Adrenal gland (tissue), 12 donors: ENCODE measurements around the gene GNL3L. TPM values are rescaled to one million over a fixed set of nuclear protein-coding genes. Genes with fewer than 3 reads are reported as not detected.

Source experiments
- DNase-seq, 7 donors: peaks; one replicate each; pipeline ENCODE4 v3.0.0-alpha.2; 2019 to 2020
- H3K27ac ChIP-seq, 5 donors: fragments of 200-600 bp; sonication (generic) in 4 of 5; 1 replicate in 3 of 5; 2 replicates in 2 of 5; pipeline versions ENCODE4 v1.5.1 to v1.8.0; 2016 to 2020; ENCODE audit warnings: mild to moderate bottlenecking in 1 of 5
- H3K27me3 ChIP-seq: fragments of 200-600 bp; 2 replicates; pipeline ENCODE4 v1.8.0; 2021
- H3K36me3 ChIP-seq, 2 donors: fragments of 200-600 bp; replicated peaks in 1 of 2; 1 replicate in 1 of 2; 2 replicates in 1 of 2; pipeline versions ENCODE4 v1.5.1 to v1.8.0; 2018 to 2022
- H3K4me1 ChIP-seq, 2 donors: fragments of 200-600 bp; replicated peaks in 1 of 2; 1 replicate in 1 of 2; 2 replicates in 1 of 2; pipeline versions ENCODE4 v1.5.1 to v1.8.0; 2018 to 2021
- H3K4me3 ChIP-seq, 4 donors: fragments of 200-600 bp; sonication (generic) in 3 of 4; one replicate each; pipeline ENCODE4 v1.5.1; 2016 to 2018
- H3K9me3 ChIP-seq, 3 donors: fragments of 200-600 bp; sonication (generic) in 1 of 3; replicated peaks in 1 of 3; 1 replicate in 2 of 3; 2 replicates in 1 of 3; pipeline versions ENCODE4 v1.5.1 to v1.8.0; 2016 to 2021
- POLR2A ChIP-seq, 2 donors: fragments of 450-650 bp; IDR thresholded peaks; one replicate each; pipeline ENCODE4 v1.6.1; 2017; ENCODE audit warnings: antibody characterized with exemption in 2 of 2, mild to moderate bottlenecking in 2 of 2, moderate library complexity in 1 of 2
- WGBS, 4 donors: extraction: QIAGEN DNeasy Blood & Tissue Kit in 2 of 4; methylation state at CpG; one replicate each; pipeline versions ENCODE4 v1.1.5 to v1.1.7; 2013 to 2017; 5-methylcytosine and 5-hydroxymethylcytosine counted together
- intact Hi-C, 2 donors: fragments of 100-400 bp; cut with DNase I; formaldehyde crosslinking; loops; one replicate each; pipeline versions ENCODE4 v1.14.1 to v1.15.0; 2022 to 2023
- polyA plus RNA-seq, 3 donors: library from polyadenylated mRNA; stranded (reverse); fragments of 200-250 nt in 2 of 3; fragments of 350-450 nt in 1 of 3; fragmentation: Illumina TruSeq in 1 of 3; extraction: RNeasy Lipid Tissue Mini Kit (QIAGEN cat#74804) in 1 of 3; gene quantifications; one replicate each; pipeline ENCODE4 v1.2.3, GENCODE V29; 2013 to 2014
- total RNA-seq, 9 donors: library from RNA; depleted of rRNA in 4 of 9; stranded (reverse); fragments of >200 nt in 4 of 9; fragments of 120-200 nt in 1 of 9; fragmentation: NEBNext Ultra II Directional in 1 of 9; extraction: Animal tissue kit (Norgen Biotek cat#: 25700) in 1 of 9; gene quantifications; one replicate each; pipeline versions ENCODE4 v1.1.0 to v1.2.4, GENCODE V29; 2013 to 2023
- TF ChIP-seq, protein P1 (sequence below), 6 experiments: fragments of 450-650 bp in 4 of 6; fragments of 200-600 bp in 2 of 6; sonication (generic) in 1 of 6; IDR thresholded peaks; 1 replicate in 5 of 6; 2 replicates in 1 of 6; pipeline versions ENCODE4 v1.5.1 to v1.8.0; 2016 to 2021; ENCODE audit warnings: antibody characterized with exemption in 6 of 6, mild to moderate bottlenecking in 2 of 6, moderate library complexity in 1 of 6
- donor health status: healthy with polysubstance abuse.
- donor health status: Bipolar disorder and iron deficiency.
- donor health status: DM: yes; HTN: yes; CAD: no.
- donor health status: DM: no; HTN: no; CAD: no.
- donor health status: DM: no; HTN: no; CAD: no.
- donor health status: DM: yes; HTN: yes; CAD: no.

Gene GNL3L
- total and polyA plus RNA-seq, 12 donors, result 2.0 to 37.5 (median 23.4) TPM

DNA sequence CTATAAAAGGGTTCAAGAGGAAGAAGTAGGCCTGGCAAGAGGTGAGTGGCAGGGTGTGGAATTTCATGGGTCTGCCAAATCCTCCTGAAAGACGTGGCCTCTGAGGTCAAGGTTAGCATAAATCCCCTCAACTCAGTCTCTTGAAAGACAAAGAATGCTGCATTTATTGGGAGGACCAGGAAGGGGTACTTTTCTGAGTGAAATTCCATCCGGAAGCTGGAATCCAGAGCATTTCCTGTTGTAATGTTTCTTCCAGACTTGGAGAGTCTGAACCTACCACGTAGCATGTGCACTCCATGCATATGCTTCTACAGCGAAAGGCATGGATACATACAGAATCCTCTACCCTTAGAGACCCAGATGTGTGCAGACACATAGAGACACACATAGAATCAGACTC is 20.6 kb upstream of the GNL3L start:
- whole genome bisulfite sequencing, 4 donors, result 14 to 57% (median 55%) methylated on average over 1 to 4 of the region's 4 CpGs
- intact Hi-C loops, result no loop called here
- TF ChIP-seq, protein P1, sequence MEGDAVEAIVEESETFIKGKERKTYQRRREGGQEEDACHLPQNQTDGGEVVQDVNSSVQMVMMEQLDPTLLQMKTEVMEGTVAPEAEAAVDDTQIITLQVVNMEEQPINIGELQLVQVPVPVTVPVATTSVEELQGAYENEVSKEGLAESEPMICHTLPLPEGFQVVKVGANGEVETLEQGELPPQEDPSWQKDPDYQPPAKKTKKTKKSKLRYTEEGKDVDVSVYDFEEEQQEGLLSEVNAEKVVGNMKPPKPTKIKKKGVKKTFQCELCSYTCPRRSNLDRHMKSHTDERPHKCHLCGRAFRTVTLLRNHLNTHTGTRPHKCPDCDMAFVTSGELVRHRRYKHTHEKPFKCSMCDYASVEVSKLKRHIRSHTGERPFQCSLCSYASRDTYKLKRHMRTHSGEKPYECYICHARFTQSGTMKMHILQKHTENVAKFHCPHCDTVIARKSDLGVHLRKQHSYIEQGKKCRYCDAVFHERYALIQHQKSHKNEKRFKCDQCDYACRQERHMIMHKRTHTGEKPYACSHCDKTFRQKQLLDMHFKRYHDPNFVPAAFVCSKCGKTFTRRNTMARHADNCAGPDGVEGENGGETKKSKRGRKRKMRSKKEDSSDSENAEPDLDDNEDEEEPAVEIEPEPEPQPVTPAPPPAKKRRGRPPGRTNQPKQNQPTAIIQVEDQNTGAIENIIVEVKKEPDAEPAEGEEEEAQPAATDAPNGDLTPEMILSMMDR (IDR thresholded peaks at IDR 0.05), result no peak
- no peak for TF ChIP-seq POLR2A (IDR thresholded peaks at IDR 0.05)

DNA sequence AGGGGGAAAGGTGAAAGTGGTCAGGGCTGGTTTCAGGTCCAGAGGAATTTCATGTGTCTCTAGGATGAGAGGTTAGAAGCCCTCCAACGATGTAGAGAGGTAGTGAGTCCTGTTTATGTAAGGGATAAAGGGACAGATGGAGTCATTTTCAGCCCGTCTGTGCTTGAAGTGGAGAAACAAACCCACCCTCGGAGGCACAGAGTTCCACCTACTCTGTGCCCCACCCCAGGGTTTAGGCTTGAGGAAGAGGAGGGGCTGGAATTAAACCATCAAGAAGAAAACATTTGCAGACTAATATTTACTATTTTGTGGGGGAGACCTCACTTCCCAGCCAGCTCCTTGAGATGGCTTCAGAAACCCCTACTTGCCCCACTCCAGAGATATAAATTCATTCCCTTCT is 868 bp upstream of the GNL3L start:
- Histone ChIP-seq H3K4me3 (peak overlapping the region in 2 of 4 donors; percentile 3 to 62), H3K9me3 (no peaks in the 10 kb centered on the region), H3K27me3 (peaks cover 5% of the 10 kb centered on the region), H3K27ac (peak overlapping the region in 2 of 5 donors; percentile 66 to 92), H3K36me3 (no peaks in the 10 kb centered on the region), H3K4me1 (no peaks in the 10 kb centered on the region)
- no peak for TF ChIP-seq POLR2A (IDR thresholded peaks at IDR 0.05)
- TF ChIP-seq, protein P1 (IDR thresholded peaks at IDR 0.05), result no peak
- intact Hi-C loops, result no loop called here
- WGBS, 4 donors, result 47 to 69% (median 58%) methylated on average over 3 of the region's 3 CpGs
- no peak for DNase-seq

More for the DNA sequence above, 20.6 kb upstream of the GNL3L start:
- Histone ChIP-seq H3K4me3 (no peak overlapping the region), H3K27me3 (peaks cover 5% of the 10 kb centered on the region), H3K4me1 (no peaks in the 10 kb centered on the region), H3K9me3 (no peaks in the 10 kb centered on the region), H3K27ac (no peak overlapping the region), H3K36me3 (no peaks in the 10 kb centered on the region)
- DNase-seq, result no peak

DNA sequence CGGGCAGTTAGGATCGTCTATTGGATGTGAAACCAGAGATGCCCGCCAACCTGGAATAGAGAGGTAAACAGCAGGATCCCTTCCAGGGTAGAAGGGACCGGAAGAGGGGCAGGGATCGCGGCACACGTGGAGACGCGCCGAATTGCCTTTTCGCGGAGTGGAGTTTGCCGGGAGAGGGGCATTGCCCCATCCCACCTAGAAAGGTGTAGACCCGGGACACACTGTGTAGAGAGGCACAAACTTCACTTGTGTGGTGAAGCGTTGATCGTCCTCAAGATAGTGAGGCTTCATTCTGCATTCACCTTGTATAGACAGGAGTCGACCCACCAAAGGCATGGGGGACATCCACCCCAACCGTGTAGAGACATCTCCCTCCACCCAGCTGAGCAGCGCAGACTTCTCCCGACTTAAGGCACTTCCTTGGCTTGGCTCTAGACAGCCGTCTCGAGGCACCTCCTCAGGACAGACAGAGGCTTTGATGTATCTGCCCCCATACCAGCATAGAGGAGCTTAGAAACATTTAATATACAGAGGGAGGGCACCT is 410 bp downstream of the GNL3L start:
- H3K4me3 ChIP-seq, result peak overlapping the region in 3 of 4 donors; percentile 33 to 62 (median 40)
- no peaks in the 10 kb centered on the region for H3K27me3 ChIP-seq
- intact Hi-C loops, result no loop called here
- H3K4me1 ChIP-seq, result no peaks in the 10 kb centered on the region
- H3K27ac ChIP-seq, result peak overlapping the region in 2 of 5 donors; percentile 44 to 78
- H3K36me3 ChIP-seq, result no peaks in the 10 kb centered on the region
- TF ChIP-seq, protein P1 (IDR thresholded peaks at IDR 0.05), result no peak
- no peak for TF ChIP-seq POLR2A (IDR thresholded peaks at IDR 0.05)
- WGBS, 4 donors, result 0 to 43% (median 18%) methylated on average over 14 to 22 of the region's 22 CpGs
- no peaks in the 10 kb centered on the region for H3K9me3 ChIP-seq
- DNase-seq, result peak in 1 of 7 donors; percentile 21

GRCh38 chrX:54534271-54534670 is 4.3 kb downstream of the GNL3L start:
- no peak overlapping the region for H3K27ac ChIP-seq
- DNase-seq, result no peak
- H3K27me3 ChIP-seq, result no peaks in the 10 kb centered on the region
- H3K9me3 ChIP-seq, result no peaks in the 10 kb centered on the region
- intact Hi-C loops, result no loop called here
- no peaks in the 10 kb centered on the region for H3K36me3 ChIP-seq
- WGBS, 4 donors, result 72 to 86% (median 82%) methylated on average over 4 of the region's 4 CpGs
- H3K4me1 ChIP-seq, result no peaks in the 10 kb centered on the region
- TF ChIP-seq, protein P1 (IDR thresholded peaks at IDR 0.05), result no peak
- TF ChIP-seq POLR2A (IDR thresholded peaks at IDR 0.05), result no peak
- H3K4me3 ChIP-seq, result no peak overlapping the region
